Measurements from ENCODE around the gene BGN. TPM values are rescaled to one million over a fixed set of nuclear protein-coding genes. Genes with fewer than 3 reads are reported as not detected.

The BGN gene
- total RNA-seq, 6 experiments from 2014 or later = 57.0 to 161 (median 122) TPM

GRCh38 chrX:153510383-153510782, 15.6 kb downstream of the BGN start:
- Histone ChIP-seq H3K36me3 (no peaks in the 10 kb centered on the region), H3K4me3 (no peak overlapping the region), H3K27me3 (no peaks in the 10 kb centered on the region), H3K27ac (no peak overlapping the region), H3K9me3 (no peaks in the 10 kb centered on the region), H3K4me1 (no peaks in the 10 kb centered on the region)
- WGBS (ENCODE audit: insufficient coverage, low coverage, low lambda C conversion rate, missing lambda C conversion rate) = 66% methylated on average over 4 of the region's 11 CpGs
- no peak for ATAC-seq
- no peak for DNase-seq
- intact Hi-C loops (cut with DNase I) = no loop called here
- TF ChIP-seq POLR2A (IDR thresholded peaks at IDR 0.05) (no peak), CTCF (IDR thresholded peaks at IDR 0.05) (no peak)

DNA sequence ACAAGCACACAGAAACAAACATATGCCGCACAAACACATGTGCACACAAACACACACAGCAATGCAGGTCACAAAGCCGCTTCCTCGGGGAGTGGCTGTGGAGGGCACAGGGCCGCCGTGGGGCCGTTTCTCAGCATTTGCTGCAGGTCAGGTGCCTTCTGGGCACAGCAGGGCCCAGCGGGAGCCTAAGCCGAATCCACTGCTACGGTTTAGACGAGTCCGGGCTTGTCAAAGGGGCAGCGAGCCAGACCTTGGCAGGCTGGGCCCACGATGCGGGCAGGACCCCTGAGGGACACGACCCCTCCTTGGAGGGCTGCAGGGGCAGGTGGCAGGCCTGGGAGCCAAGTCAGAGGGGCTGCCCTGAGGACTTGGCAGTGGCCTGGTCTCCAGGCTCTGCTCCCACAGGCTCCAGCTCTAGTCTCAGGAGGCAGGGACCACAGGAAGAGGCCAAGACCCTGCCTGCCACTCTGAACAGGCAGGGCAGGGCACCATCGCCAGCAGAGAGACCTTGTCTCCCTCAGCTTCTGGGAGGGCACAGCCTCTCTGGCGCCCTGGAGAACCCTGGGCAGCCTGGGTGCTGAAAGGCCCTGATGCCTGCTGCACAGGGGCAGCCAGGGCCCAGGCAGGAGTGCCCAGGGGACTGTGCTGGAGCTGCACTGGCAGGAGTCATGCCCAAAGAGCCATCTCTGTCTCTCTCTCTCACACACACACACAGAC, 17.2 kb downstream of the BGN start:
- no peak overlapping the region for H3K4me3 ChIP-seq
- intact Hi-C loops (cut with DNase I) = no loop called here
- H3K27ac ChIP-seq = no peak overlapping the region
- H3K36me3 ChIP-seq = no peaks in the 10 kb centered on the region
- TF ChIP-seq POLR2A (IDR thresholded peaks at IDR 0.05) (no peak), CTCF (IDR thresholded peaks at IDR 0.05) (no peak)
- WGBS (ENCODE audit: insufficient coverage, low coverage, low lambda C conversion rate, missing lambda C conversion rate) = 80% methylated on average over 1 of the region's 17 CpGs
- ATAC-seq (no peak), DNase-seq (no peak)
- no peaks in the 10 kb centered on the region for H3K4me1 ChIP-seq
- H3K27me3 ChIP-seq = no peaks in the 10 kb centered on the region
- H3K9me3 ChIP-seq = no peaks in the 10 kb centered on the region

DNA sequence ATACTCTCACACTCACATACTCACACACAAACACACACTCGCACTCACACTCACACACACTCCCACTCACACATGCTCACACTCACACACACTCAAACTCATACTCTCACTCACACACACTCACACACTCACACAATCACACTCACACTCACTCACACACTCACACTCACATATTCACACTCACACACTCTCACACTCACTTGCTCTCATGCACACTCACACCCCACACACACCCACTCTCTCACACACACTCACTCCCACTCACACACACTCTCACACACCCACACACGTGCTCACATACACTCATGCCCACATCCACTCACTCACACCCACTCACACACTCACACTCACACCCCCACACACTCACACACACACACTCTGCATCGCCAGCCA, 17.7 kb downstream of the BGN start:
- Histone ChIP-seq H3K27ac (no peak overlapping the region), H3K36me3 (no peaks in the 10 kb centered on the region), H3K9me3 (no peaks in the 10 kb centered on the region), H3K27me3 (no peaks in the 10 kb centered on the region), H3K4me3 (no peak overlapping the region), H3K4me1 (no peaks in the 10 kb centered on the region)
- no peak for DNase-seq
- no peak for ATAC-seq
- intact Hi-C loops (cut with DNase I) = no loop called here
- TF ChIP-seq POLR2A (IDR thresholded peaks at IDR 0.05) (no peak), CTCF (IDR thresholded peaks at IDR 0.05) (no peak)
- 51% methylated on average over 2 of the region's 3 CpGs for WGBS (ENCODE audit: insufficient coverage, low coverage, low lambda C conversion rate, missing lambda C conversion rate)

- DNase-seq = no peak
Observed at GRCh38 chrX:153513265-153513664, 18.5 kb downstream of the BGN start.

More at GRCh38 chrX:153513265-153513664, 18.5 kb downstream of the BGN start:
- 67% methylated on average over 3 of the region's 5 CpGs for WGBS (ENCODE audit: insufficient coverage, low coverage, low lambda C conversion rate, missing lambda C conversion rate)
- no peak for ATAC-seq
- Histone ChIP-seq H3K4me1 (no peaks in the 10 kb centered on the region), H3K9me3 (no peaks in the 10 kb centered on the region), H3K36me3 (no peaks in the 10 kb centered on the region), H3K4me3 (no peak overlapping the region), H3K27me3 (no peaks in the 10 kb centered on the region), H3K27ac (no peak overlapping the region)
- intact Hi-C loops (cut with DNase I) = no loop called here
- TF ChIP-seq POLR2A (IDR thresholded peaks at IDR 0.05) (no peak), CTCF (IDR thresholded peaks at IDR 0.05) (no peak)
